GM12873 (cell line): Measurements from ENCODE around the gene TMC4.

Experiments used
- TF ChIP-seq, protein P1 (sequence below): IDR thresholded peaks from 2 replicates; pipeline ENCODE4 v1.5.1; 2012; ENCODE audit warnings: low read depth, mild to moderate bottlenecking, moderate library complexity, low read length, control low read depth; ENCODE audit not compliant: insufficient read depth; ENCODE audit errors: missing control alignments

TMC4 gene

DNA sequence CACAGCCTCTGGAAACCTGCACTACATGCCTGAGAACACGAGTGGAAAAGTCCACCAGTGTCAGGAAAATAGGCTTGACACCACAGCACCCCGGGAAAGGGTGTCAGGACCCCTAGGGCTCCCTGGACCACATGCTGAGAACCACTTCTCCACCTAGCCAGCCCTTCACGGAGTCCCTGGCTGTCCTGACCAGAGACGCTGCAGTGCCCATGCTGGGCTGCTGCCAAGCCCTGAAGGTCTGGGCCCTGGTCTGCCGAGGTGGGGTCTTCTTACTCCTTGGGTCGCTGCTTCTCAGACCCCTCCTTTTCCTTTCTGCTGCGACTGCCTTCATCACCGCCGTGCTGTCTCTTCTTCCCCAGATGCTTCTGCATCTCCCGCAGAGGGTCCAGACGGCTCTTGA lies 16.5 kb downstream of the TMC4 start:
- TF ChIP-seq, protein P1, sequence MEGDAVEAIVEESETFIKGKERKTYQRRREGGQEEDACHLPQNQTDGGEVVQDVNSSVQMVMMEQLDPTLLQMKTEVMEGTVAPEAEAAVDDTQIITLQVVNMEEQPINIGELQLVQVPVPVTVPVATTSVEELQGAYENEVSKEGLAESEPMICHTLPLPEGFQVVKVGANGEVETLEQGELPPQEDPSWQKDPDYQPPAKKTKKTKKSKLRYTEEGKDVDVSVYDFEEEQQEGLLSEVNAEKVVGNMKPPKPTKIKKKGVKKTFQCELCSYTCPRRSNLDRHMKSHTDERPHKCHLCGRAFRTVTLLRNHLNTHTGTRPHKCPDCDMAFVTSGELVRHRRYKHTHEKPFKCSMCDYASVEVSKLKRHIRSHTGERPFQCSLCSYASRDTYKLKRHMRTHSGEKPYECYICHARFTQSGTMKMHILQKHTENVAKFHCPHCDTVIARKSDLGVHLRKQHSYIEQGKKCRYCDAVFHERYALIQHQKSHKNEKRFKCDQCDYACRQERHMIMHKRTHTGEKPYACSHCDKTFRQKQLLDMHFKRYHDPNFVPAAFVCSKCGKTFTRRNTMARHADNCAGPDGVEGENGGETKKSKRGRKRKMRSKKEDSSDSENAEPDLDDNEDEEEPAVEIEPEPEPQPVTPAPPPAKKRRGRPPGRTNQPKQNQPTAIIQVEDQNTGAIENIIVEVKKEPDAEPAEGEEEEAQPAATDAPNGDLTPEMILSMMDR, result no peak

GRCh38 chr19:54155694-54156093 lies 17.3 kb downstream of the TMC4 start:
- TF ChIP-seq, protein P1, result no peak

DNA sequence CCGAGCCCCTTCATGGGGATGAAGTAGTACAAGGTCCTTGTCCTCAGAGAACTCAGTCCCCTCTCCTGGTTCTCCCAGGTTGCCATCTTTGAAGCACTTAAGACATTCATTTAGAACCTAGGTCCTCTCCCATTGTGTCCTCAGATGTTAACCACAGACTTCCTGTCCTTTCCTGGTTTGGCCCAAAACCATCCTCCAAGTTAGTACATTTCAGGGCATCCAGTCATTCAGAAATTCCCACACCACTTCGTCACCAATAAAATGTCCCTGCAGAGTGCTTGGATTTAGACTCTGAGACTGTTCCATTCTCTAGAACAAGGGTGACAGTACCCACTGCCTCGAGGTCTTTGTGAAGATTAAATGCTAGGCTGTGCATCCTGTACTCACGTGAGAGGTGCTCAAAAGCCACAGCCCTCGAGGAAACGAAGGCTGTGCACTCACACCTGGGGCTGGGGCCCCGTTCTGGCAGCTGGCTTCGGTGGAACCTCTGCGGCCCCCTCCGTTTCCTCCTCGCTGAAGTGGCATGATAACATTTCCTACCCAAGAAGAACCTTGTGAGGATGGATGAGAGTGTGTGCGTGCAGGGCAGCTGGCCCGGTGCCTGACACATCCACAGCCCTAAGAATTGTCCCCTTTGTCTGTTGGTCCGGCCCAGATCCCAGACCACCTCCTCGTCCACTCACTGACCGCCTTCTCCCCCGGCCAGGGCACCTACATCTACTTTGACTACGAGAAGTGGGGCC lies 18.2 kb downstream of the TMC4 start:
- TF ChIP-seq, protein P1, result no peak

DNA sequence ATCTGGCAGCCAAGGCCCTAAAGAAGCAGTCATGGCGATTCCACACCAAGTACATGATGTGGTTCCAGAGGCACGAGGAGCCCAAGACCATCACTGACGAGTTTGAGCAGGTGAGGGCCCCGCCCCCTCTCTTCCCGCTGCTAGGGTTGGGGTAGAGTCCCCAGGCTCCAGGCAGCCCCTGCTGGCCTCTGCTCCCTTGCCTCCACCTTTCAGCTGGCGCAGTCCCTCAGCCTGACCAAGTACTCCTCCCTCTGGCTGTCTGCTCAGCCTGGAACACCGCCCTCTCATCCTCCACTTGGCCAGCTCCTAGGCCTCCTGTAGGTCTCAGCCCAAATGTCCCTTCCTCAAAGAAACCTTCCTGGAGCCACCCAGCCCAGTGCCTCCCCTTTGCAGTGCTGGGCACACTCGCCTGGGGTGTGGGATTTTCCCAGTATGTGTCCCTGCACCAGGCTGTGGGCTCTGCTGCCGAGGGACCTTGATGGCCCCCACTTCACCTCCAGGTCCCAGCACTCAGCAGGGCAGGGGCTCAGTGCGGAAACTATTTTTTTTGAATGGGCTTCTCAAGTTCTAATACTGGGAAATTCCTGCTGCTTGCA lies 19.1 kb downstream of the TMC4 start:
- TF ChIP-seq, protein P1, result no peak

DNA sequence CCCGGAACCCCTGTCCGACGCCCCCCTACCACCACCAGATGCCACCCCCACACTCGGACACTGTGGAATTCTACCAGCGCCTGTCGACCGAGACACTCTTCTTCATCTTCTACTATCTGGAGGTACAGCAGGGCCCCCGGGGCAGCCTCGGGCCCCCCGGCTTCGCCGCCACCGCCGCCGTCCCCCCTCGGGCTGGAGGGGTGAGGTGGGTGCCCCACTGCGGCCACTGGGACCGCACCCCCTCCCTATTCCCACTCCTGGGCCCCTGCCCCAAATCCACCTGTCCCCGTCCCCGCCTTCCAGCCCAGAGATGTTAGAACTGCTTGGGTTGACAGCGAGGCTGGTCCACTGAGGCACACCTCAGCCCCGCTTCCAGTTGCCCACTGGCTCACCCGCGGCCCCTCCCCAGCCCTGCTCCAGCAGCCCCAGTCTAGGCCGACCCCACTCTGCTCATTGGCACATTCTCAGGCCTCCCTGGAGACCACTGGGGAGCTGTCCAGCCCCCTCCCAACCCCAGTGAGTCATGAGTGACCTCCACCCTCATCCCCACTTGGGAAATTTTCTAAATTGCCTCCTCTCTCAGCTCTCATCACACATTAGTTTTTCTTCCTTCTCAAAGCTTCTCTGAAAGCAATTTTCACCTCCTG lies 20.0 kb downstream of the TMC4 start:
- TF ChIP-seq, protein P1, result no peak

DNA sequence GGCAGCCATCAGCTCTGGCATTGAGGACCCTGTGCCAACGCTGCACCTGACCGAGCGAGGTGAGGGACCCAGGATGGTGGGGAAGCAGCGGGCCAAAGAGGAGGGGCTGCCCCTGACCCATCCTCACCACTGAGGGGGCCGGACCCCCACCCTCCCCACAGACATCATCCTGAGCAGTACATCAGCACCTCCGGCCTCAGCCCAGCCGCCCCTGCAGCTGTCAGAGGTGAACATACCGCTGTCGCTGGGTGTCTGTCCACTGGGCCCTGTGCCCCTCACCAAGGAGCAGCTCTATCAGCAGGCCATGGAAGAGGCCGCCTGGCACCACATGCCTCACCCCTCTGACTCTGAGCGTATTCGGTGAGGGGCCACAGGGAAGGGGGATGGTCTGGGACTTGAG lies 20.7 kb downstream of the TMC4 start:
- TF ChIP-seq, protein P1, result no peak

DNA sequence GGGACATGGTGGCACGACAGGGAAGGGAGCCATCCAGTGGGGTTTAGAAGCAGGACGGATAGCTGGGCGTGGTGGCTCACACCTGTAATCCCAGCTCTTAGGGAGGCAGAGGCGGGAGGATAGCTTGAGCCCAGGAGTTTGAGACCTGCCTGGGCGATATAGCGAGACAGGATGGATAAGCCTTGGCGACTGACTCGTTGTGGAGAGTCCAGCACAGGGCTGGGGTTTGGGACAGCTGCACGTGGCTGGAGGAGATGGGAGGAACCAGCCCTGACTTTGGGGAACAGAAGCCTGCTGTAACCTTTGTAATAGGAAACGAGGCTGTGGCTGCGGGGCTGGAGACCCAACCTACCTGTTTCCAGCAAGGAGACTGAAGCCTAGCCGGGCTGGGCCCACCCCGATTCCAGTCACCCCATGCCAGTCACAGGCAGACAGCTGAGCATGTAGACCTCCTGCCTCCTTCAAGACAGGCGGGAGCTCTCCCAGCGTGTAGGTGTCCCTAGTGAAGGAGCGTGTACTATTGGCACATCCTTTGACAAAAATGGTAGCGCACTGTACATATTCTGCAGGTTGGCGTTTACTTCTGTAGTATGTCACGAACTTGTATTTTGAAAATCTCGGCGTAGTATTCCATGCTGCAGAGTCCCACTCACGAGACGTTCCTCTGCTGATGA lies 21.5 kb downstream of the TMC4 start:
- TF ChIP-seq, protein P1, result no peak
